B cell (primary cell): ENCODE measurements around the gene RPL22. TPM values are rescaled to one million over a fixed set of nuclear protein-coding genes. Genes with fewer than 3 reads are reported as not detected.

Experiments
- ATAC-seq: fragments of 200-7000 bp; cut with Tn5 transposase; one replicate; pipeline ENCODE4 v1.10.0; 2021; ENCODE audit warnings: low read depth, mild to moderate bottlenecking, moderate number of reproducible peaks, moderate library complexity
- CTCF ChIA-PET: fragments of 350-600 bp; sonication (Branson Sonifier 250); formaldehyde crosslinking; loops from one replicate; lab custom pipeline; 2021; ENCODE audit warnings: antibody characterized with exemption, inconsistent platforms; lab: Charles Lee
- POLR2A ChIA-PET: fragments of 350-600 bp; sonication (Branson Sonifier 250); formaldehyde crosslinking; loops from one replicate; lab custom pipeline; 2021; ENCODE audit warnings: antibody characterized with exemption; lab: Charles Lee
- DNase-seq: peaks from one replicate; pipeline ENCODE4 v3.0.0; 2013
- H2AFZ ChIP-seq: 2 replicates; pipeline ENCODE4 v1.6.1; 2012; ENCODE audit warnings: mild to moderate bottlenecking, low read depth, low read length; ENCODE audit not compliant: insufficient read depth, poor library complexity, severe bottlenecking
- H3K27ac ChIP-seq, 2 donors: 1 replicate in 1 of 2; 2 replicates in 1 of 2; pipeline ENCODE4 v1.5.1; 2012 to 2013; ENCODE audit warnings: low read length in 2 of 2, mild to moderate bottlenecking in 2 of 2, moderate library complexity in 1 of 2
- H3K27me3 ChIP-seq, 4 experiments: fragments of 200-600 bp in 1 of 4; sonication (generic) in 1 of 4; replicated peaks in 1 of 4; 1 replicate in 2 of 4; 2 replicates in 2 of 4; pipeline versions ENCODE4 v1.6.1 to v1.7.0; 2013 to 2016; ENCODE audit warnings: low read length in 3 of 4, mild to moderate bottlenecking in 2 of 4, mixed read lengths in 1 of 4, moderate library complexity in 1 of 4; ENCODE audit not compliant: insufficient read depth in 4 of 4, control insufficient read depth in 3 of 4; ENCODE audit errors: control extremely low read depth in 1 of 4
- H3K36me3 ChIP-seq, 2 experiments: replicated peaks in 1 of 2; 1 replicate in 1 of 2; 2 replicates in 1 of 2; pipeline versions ENCODE4 v1.6.1 to v1.7.1; 2013; ENCODE audit warnings: low read length in 1 of 2; ENCODE audit not compliant: insufficient read depth in 2 of 2, control insufficient read depth in 1 of 2; ENCODE audit errors: control extremely low read depth in 1 of 2, extremely low read depth in 1 of 2
- H3K4me1 ChIP-seq, 2 donors: fragments of 200-600 bp in 1 of 2; sonication (generic) in 1 of 2; 1 replicate in 1 of 2; 2 replicates in 1 of 2; pipeline versions ENCODE4 v1.5.1 to v1.6.1; 2013 to 2017; ENCODE audit warnings: low read length in 2 of 2; ENCODE audit not compliant: control insufficient read depth in 2 of 2, insufficient read depth in 2 of 2
- H3K4me2 ChIP-seq: replicated peaks from 2 replicates; pipeline ENCODE3; 2012; ENCODE audit warnings: mild to moderate bottlenecking, low read depth, low read length; ENCODE audit not compliant: poor library complexity, severe bottlenecking
- H3K4me3 ChIP-seq, 5 experiments: fragments of 200-600 bp in 1 of 5; sonication (generic) in 1 of 5; 1 replicate in 3 of 5; 2 replicates in 2 of 5; pipeline versions ENCODE4 v1.5.1 to v1.7.0; 2011 to 2016; ENCODE audit warnings: low read length in 4 of 5, mild to moderate bottlenecking in 4 of 5, low read depth in 2 of 5, control low read depth in 1 of 5, moderate library complexity in 1 of 5; ENCODE audit not compliant: insufficient read depth in 1 of 5; ENCODE audit errors: control extremely low read depth in 1 of 5, extremely low read depth in 1 of 5
- H3K79me2 ChIP-seq: fragments of 200-600 bp; sonication (generic); one replicate; pipeline ENCODE4 v1.6.0; 2016; ENCODE audit warnings: low read length; ENCODE audit not compliant: control insufficient read depth, insufficient read depth
- H3K9ac ChIP-seq: fragments of 200-600 bp; sonication (generic); 2 replicates; pipeline ENCODE4 v1.6.1; 2017; ENCODE audit warnings: mild to moderate bottlenecking, low read length, moderate library complexity
- H3K9me3 ChIP-seq, 3 donors: one replicate each; pipeline versions ENCODE4 v1.6.1 to v1.7.1; 2013; ENCODE audit warnings: low read length in 2 of 3; ENCODE audit not compliant: control insufficient read depth in 2 of 3, insufficient read depth in 1 of 3; ENCODE audit errors: control extremely low read depth in 1 of 3
- H4K20me1 ChIP-seq: 2 replicates; pipeline ENCODE4 v1.6.0; 2012; ENCODE audit warnings: mild to moderate bottlenecking, low read length; ENCODE audit not compliant: insufficient read depth, control insufficient read depth, poor library complexity, severe bottlenecking
- H3K27ac Mint-ChIP-seq: one replicate; pipeline ENCODE4 v1.8.0; 2021; ENCODE audit warnings: mixed read lengths
- H3K27me3 Mint-ChIP-seq: one replicate; pipeline ENCODE4 v1.8.0; 2021; ENCODE audit warnings: mixed read lengths
- H3K4me1 Mint-ChIP-seq: one replicate; pipeline ENCODE4 v1.8.0; 2021; ENCODE audit warnings: mixed read lengths
- H3K4me3 Mint-ChIP-seq: one replicate; pipeline ENCODE4 v1.8.0; 2021; ENCODE audit warnings: mixed read lengths
- H3K9me3 Mint-ChIP-seq: one replicate; pipeline ENCODE4 v1.8.0; 2022; ENCODE audit warnings: mixed read lengths; ENCODE audit not compliant: insufficient read depth
- CTCF ChIP-seq: fragments of 200-600 bp; IDR thresholded peaks from one replicate; pipeline ENCODE4 v1.8.0; 2022; ENCODE audit warnings: antibody characterized with exemption, mild to moderate bottlenecking
- EZH2 ChIP-seq: IDR thresholded peaks from 2 replicates; pipeline ENCODE4 v1.6.1; 2012; ENCODE audit warnings: borderline replicate concordance, low read depth, mild to moderate bottlenecking, moderate library complexity, low read length; ENCODE audit not compliant: insufficient read depth, poor library complexity, severe bottlenecking
- WGBS: methylation state at CpG from one replicate; pipeline ENCODE4 v1.1.5; 2013; ENCODE audit warnings: missing lambda C conversion rate; ENCODE audit not compliant: insufficient coverage; 5-methylcytosine and 5-hydroxymethylcytosine counted together
- intact Hi-C: fragments of 100-400 bp; cut with micrococcal nuclease; formaldehyde crosslinking; loops from one replicate; pipeline ENCODE4 v1.10.0; 2022
- polyA plus RNA-seq: library from polyadenylated mRNA; depleted of rRNA; stranded (reverse); fragments of >200 nt; gene quantifications from 2 replicates; pipeline ENCODE4 v1.2.3, GENCODE V29; 2012
- total RNA-seq, 2 donors: library from RNA; stranded (reverse); fragments of 120-200 nt in 1 of 2; gene quantifications; 1 replicate in 1 of 2; 2 replicates in 1 of 2; pipeline versions ENCODE4 v1.2.3 to v1.2.4, GENCODE V29; 2013 to 2022

The RPL22 gene
- total and polyA plus RNA-seq, 2 donors (not counting 1 experiment from before 2014, with no cell fraction given): 70.9 to 471 TPM

GRCh38 chr1:6177681-6178380 is 21.6 kb downstream of the RPL22 start:
- Histone ChIP-seq H3K9ac (no peak overlapping the region), H3K79me2 (no peaks in the 10 kb centered on the region), H3K4me1 (peaks cover 18% of the 10 kb centered on the region in 2 donors), H3K27ac (no peak overlapping the region), H4K20me1 (no peaks in the 10 kb centered on the region), H3K27me3 (peaks cover 0 to 52% (median 17%) of the 10 kb centered on the region in 4 experiments), H3K9me3 (peaks cover 0 to 4% (median 0%) of the 10 kb centered on the region in 3 donors), H3K4me3 (no peak overlapping the region), H3K4me2 (no peak overlapping the region), H3K36me3 (no peaks in the 10 kb centered on the region), H2AFZ (no peak overlapping the region)
- no peaks in the 10 kb centered on the region for H3K9me3 Mint-ChIP-seq
- peaks cover 19% of the 10 kb centered on the region for H3K4me1 Mint-ChIP-seq
- POLR2A ChIA-PET: no interaction called here
- H3K27me3 Mint-ChIP-seq: peaks cover 34% of the 10 kb centered on the region
- no peak overlapping the region for H3K27ac Mint-ChIP-seq
- intact Hi-C loops: no loop called here
- no peak for DNase-seq
- ATAC-seq: no peak
- H3K4me3 Mint-ChIP-seq: peak overlapping the region; percentile 5
- WGBS: 73% methylated on average over 16 of the region's 18 CpGs
- CTCF ChIA-PET: no interaction called here
- TF ChIP-seq EZH2 (no peak), CTCF (no peak)

DNA sequence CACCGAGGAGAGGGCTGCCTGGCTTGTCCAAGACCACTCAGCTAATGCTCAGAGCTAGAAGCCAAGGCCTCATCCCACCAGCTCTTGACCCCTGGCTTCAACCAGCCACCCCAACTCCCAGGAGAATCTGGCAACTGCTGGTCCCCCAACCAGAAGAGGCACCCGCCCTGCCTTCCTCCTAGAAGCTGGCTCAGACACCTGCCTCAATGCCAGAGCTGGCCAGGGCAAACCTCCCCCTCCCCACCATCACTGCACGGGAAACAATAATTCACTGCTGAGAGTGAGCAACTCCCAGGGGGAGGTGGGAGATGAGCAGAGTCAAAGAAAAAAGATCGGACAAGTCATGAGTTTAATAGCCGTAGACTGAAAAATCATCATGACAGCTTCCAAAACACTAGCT is 22.6 kb downstream of the RPL22 start:
- Histone ChIP-seq H3K9me3 (peaks cover 0 to 4% (median 0%) of the 10 kb centered on the region in 3 donors), H4K20me1 (no peaks in the 10 kb centered on the region), H3K4me3 (no peak overlapping the region), H3K27me3 (peaks cover 0 to 51% (median 17%) of the 10 kb centered on the region in 4 experiments), H3K79me2 (no peaks in the 10 kb centered on the region), H2AFZ (no peak overlapping the region), H3K9ac (no peak overlapping the region), H3K27ac (no peak overlapping the region), H3K4me2 (no peak overlapping the region), H3K36me3 (no peaks in the 10 kb centered on the region), H3K4me1 (peaks cover 18% of the 10 kb centered on the region in 2 donors)
- TF ChIP-seq EZH2 (no peak), CTCF (no peak)
- Mint-ChIP-seq H3K9me3 (no peaks in the 10 kb centered on the region), H3K4me3 (no peak overlapping the region), H3K4me1 (peaks cover 19% of the 10 kb centered on the region), H3K27ac (no peak overlapping the region), H3K27me3 (peaks cover 35% of the 10 kb centered on the region)
- intact Hi-C loops: no loop called here
- DNase-seq (no peak), ATAC-seq (no peak)
- ChIA-PET POLR2A (no interaction called here), CTCF (no interaction called here)
- 60% methylated on average over 1 of the region's 5 CpGs for WGBS
